HuH-7 (cell line): ENCODE data around the gene TTI1.
A peak's percentile ranks its signal among the peaks of the same experiment; 100 is the strongest.

ENCODE experiments used
- DNase-seq: peaks from one replicate; pipeline ENCODE4 v3.0.0; 2011; ENCODE audit warnings: low spot score

Gene TTI1

GRCh38 chr20:38033330-38034107, at the start of gene TTI1, which contains the start of gene RPRD1B:
TSS of gene TTI1 (minus strand) at chr20:38033456. CDS start at chr20:38013816, 19,640 bp downstream.
TSS of gene RPRD1B (plus strand) at chr20:38033746. CDS start at chr20:38033948, 202 bp downstream.
- DNase-seq = peak; percentile 84

GRCh38 chr20:38082894-38083293, 49.6 kb upstream of the TTI1 start:
- no peak for DNase-seq

- no peak for DNase-seq
These were observed 48.3 kb upstream of the TTI1 start for GRCh38 chr20:38081575-38081974.

GRCh38 chr20:38079353-38079752, 46.1 kb upstream of the TTI1 start:
- no peak for DNase-seq

GRCh38 chr20:38078084-38078483, 44.8 kb upstream of the TTI1 start:
- DNase-seq = no peak

GRCh38 chr20:38076548-38076947, 43.3 kb upstream of the TTI1 start:
- no peak for DNase-seq

- DNase-seq = no peak
These were observed 42.1 kb upstream of the TTI1 start for GRCh38 chr20:38075161-38075998.

GRCh38 chr20:38073307-38074071, 40.2 kb upstream of the TTI1 start:
- peak; percentile 56 for DNase-seq

- DNase-seq = no peak
These were observed 39.6 kb upstream of the TTI1 start for GRCh38 chr20:38072898-38073297.

GRCh38 chr20:38067717-38068365, 34.6 kb upstream of the TTI1 start:
- DNase-seq = no peak

GRCh38 chr20:38066969-38067716, 33.9 kb upstream of the TTI1 start:
- no peak for DNase-seq

GRCh38 chr20:38065764-38066375, 32.6 kb upstream of the TTI1 start:
- DNase-seq = no peak

- no peak for DNase-seq
These were observed 30.8 kb upstream of the TTI1 start for GRCh38 chr20:38063911-38064530.

GRCh38 chr20:38062890-38063289, 29.6 kb upstream of the TTI1 start:
- DNase-seq = no peak

GRCh38 chr20:38061109-38061508, 27.9 kb upstream of the TTI1 start:
- no peak for DNase-seq

- DNase-seq = no peak
These were observed 27.3 kb upstream of the TTI1 start for GRCh38 chr20:38060536-38060935.

GRCh38 chr20:38059832-38060231, 26.6 kb upstream of the TTI1 start:
- no peak for DNase-seq

GRCh38 chr20:38057351-38057972, 24.2 kb upstream of the TTI1 start:
- peak; percentile 73 for DNase-seq

GRCh38 chr20:38055848-38056247, 22.6 kb upstream of the TTI1 start:
- DNase-seq = no peak

GRCh38 chr20:38055294-38055693, 22.0 kb upstream of the TTI1 start:
- DNase-seq = no peak
